Activated CD4-positive, alpha-beta T cell treated with anti-CD3 and anti-CD28 coated beads, Interleukin-2, amount 50 U/mL, for 48 hours (primary cell): ENCODE results near the gene SLC51B.

Source experiments
- DNase-seq, 2 experiments: peaks; one replicate each; pipeline ENCODE4 v3.0.0-alpha.2; 2020

SLC51B gene

DNA sequence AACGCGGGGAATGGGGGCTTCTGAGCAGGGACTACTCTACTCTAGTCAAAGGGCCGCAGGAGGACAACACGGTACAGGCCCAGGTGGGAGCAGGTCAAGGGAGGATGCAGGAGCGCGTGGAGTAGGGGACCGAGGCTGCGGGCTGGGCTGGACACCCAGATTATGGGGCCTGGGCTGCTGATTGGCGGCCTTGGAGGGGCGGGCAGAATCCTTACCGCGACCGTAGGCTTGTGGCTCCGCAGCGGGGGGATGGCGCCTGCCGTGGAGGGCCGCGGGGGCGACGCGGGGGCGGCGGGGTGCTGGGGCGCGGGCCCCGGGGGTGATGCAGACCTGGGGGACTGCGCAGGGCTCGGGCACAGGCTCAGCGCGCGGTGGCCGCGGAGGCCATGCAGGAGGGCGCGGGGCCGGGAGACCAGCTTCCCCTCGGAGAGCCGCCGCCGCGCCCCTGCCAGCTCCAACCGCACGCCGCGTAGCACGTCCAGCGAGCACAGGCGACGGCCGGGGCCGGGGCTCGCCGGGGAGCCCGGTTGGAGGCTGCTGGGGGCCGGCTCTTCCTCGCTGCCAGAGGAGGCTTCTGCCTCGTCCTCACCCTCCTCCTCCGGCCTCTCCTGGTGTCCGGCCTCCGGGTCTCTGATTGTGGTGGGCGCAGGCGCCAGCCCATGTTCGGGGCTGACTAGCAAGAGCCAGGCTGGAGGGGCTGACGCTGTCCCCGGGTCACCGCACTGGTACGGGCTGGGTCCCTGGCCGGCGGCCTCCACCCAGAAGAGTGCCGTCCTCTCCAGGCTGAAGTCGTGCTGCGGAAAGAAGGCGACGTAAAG, 56.9 kb downstream of the SLC51B start:
- DNase-seq = no peak

DNA sequence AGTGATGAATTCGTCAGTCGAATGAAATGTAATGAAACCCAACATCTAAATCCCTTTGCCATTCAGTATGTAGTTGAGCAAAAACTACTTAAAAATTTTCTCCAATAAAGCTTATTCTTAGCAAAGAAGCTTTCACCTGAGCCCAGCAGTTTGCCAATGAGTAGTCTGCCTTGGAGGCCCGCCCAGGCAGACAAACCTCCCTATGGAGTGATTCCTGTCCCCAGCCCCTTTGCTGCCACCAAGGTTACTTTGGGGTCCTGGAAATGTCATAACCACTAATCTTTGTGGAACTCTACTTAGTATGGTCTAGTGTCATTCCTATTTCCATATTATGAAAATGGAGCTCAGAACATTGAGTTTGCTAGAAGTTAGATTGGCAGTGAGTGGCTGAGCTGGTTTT, 57.7 kb downstream of the SLC51B start:
- DNase-seq = no peak
